Measurements from ENCODE around the gene LRP10.

Gene LRP10

DNA sequence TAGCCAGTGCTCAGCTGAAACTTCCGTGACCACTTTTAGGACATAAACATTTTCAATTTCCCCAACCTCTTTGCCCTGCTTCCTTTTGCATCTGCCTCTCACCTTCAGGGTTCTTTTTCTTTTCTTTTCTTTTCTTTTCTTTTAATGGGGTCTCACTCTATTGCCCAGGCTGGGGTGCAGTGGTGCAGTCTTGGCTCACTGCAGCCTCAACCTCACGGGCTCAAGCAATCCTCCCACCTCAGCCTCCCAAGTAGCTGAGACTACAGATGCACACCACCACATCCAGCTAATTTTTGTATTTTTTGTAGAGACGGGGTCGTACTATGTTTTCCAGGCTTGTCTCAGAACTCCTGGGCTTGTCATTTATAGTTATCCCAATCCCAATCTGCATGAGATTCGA lies 4.7 kb upstream of the LRP10 start:
- no peak for DNase-seq

DNA sequence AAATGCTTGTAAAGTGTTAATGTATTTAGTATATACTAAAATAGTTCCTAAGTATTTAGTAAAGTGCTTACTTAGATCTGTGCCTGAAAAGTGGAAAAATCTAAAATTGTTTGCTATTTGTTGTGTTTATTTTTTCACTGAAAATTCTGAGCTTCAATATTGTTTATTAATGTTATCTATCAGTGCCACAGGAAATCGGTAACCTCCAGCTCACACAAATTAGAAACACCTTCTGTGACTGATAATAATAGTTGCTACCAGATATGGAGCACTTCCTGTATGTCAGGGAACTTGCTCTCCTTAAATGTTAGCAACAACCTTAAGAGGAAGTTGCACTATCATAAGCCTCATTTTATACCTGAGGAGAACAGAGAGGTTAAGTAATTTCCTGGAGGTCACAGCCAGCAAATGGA lies 723 bp upstream of the LRP10 start:
- no peak for DNase-seq

DNA sequence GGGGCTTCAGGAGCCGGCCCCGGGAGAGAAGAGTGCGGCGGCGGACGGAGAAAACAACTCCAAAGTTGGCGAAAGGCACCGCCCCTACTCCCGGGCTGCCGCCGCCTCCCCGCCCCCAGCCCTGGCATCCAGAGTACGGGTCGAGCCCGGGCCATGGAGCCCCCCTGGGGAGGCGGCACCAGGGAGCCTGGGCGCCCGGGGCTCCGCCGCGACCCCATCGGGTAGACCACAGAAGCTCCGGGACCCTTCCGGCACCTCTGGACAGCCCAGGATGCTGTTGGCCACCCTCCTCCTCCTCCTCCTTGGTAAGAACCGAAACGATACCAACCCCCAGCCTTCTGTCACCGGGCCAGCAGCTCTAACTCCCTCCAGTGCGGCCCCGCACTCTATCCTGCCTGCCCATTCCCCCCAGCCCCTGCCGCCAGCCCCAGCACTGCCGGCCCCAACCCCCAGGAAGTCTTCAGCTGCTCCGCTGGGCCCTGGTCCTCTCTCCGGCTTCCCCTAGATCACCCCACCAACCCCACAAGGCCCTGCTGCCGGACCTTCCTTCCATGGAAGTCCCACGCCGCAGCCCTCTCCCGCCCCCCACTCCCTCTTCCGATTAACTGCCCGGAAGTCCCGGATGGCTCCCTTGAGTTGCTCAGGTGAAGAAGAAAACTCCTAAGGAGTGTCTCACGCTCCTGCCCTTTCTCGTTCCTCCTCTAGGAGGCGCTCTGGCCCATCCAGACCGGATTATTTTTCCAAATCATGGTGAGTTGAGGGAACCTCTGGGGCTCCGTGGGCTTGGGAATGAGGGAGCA lies 693 bp downstream of the LRP10 start:
- DNase-seq: peak; percentile 63

DNA sequence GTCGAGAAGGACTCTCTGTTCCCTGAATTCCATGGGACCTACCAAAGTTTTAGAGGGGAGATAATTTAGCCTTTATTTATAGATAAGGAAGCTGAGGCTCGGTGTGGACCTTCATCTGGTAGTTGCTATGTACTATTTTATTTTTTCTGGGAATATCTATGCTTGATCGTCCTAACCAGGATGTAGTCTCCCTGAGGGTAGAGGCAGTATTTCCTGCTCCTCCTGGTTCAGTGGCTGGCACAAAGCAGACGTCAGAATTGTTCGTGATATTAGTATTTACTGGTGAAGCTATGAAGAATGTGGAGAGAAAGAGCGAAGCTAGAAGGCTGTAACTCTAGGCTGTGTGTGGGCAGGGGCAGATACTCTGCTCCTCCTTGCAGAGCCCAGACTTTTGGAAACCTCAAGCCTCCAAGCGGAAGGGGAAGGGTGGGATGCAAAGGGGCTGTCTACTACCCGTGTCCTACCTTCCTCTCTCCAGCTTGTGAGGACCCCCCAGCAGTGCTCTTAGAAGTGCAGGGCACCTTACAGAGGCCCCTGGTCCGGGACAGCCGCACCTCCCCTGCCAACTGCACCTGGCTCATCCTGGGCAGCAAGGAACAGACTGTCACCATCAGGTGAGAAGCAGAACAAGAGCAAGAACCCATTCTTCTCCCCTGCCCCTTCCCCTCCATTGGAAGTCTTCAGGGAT lies 1.4 kb downstream of the LRP10 start:
- no peak for DNase-seq

DNA sequence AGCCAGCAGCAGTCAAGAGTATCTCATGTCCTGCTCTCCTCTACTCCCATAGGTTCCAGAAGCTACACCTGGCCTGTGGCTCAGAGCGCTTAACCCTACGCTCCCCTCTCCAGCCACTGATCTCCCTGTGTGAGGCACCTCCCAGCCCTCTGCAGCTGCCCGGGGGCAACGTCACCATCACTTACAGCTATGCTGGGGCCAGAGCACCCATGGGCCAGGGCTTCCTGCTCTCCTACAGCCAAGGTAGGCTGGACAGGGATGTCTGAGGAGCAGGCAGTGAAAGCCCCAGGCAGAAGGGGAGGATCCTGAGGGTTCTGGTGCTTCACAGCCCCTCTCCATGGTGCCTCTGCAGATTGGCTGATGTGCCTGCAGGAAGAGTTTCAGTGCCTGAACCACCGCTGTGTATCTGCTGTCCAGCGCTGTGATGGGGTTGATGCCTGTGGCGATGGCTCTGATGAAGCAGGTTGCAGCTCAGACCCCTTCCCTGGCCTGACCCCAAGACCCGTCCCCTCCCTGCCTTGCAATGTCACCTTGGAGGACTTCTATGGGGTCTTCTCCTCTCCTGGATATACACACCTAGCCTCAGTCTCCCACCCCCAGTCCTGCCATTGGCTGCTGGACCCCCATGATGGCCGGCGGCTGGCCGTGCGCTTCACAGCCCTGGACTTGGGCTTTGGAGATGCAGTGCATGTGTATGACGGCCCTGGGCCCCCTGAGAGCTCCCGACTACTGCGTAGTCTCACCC lies 3.6 kb downstream of the LRP10 start:
- DNase-seq: no peak

DNA sequence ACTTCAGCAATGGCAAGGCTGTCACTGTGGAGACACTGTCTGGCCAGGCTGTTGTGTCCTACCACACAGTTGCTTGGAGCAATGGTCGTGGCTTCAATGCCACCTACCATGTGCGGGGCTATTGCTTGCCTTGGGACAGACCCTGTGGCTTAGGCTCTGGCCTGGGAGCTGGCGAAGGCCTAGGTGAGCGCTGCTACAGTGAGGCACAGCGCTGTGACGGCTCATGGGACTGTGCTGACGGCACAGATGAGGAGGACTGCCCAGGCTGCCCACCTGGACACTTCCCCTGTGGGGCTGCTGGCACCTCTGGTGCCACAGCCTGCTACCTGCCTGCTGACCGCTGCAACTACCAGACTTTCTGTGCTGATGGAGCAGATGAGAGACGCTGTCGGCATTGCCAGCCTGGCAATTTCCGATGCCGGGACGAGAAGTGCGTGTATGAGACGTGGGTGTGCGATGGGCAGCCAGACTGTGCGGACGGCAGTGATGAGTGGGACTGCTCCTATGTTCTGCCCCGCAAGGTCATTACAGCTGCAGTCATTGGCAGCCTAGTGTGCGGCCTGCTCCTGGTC lies 4.3 kb downstream of the LRP10 start:
- DNase-seq: no peak

DNA sequence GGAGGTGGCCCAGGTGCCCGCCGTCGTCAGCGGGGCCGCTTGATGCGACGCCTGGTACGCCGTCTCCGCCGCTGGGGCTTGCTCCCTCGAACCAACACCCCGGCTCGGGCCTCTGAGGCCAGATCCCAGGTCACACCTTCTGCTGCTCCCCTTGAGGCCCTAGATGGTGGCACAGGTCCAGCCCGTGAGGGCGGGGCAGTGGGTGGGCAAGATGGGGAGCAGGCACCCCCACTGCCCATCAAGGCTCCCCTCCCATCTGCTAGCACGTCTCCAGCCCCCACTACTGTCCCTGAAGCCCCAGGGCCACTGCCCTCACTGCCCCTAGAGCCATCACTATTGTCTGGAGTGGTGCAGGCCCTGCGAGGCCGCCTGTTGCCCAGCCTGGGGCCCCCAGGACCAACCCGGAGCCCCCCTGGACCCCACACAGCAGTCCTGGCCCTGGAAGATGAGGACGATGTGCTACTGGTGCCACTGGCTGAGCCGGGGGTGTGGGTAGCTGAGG lies 5.5 kb downstream of the LRP10 start:
- no peak for DNase-seq

DNA sequence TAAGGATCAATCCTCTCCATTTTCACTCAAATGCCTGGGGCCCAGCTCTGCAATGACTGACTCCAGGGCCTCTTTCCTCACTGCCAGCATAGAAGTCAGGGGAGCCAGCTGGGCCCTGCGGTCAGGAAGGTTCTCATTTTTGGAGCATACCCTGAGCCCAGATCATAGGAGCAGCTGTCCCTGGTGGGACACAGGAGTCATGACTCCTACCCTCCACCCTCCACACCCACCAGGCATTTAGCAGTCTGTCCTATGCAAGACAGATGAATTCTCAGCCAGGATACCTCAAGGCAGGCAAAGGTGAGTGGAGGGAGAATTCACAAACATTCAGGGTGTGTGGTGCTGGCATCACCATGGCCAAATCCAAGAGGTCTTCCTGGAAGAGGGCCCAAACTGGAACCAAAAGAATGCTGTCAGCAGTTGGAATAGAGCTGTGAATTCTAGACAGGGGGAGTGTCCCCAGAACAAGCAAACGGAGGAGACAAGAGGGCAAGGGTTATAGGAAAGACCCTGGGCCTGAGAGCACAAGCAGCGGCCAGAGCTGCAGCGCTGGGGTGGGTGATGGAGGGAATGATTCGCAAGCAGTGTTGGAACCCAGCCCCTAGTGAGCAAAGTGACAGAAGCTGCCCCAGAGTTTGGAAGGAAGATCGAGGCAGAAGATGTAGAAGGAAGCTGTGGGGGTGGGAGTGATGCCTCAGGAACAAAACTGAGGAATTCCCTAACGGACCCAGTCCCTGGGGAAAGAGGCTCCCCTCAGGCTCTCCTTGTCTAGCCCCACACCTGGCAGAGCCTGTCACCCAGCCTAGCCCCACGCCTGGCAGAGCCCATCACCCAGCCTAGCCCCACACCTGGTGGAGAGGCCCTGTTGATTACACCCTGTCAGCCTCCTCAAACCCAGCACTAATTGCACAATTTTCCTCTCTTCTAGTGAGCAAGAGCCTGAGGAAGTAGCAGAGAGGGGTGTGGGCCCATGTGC lies 7.0 kb downstream of the LRP10 start:
- no peak for DNase-seq

DNA sequence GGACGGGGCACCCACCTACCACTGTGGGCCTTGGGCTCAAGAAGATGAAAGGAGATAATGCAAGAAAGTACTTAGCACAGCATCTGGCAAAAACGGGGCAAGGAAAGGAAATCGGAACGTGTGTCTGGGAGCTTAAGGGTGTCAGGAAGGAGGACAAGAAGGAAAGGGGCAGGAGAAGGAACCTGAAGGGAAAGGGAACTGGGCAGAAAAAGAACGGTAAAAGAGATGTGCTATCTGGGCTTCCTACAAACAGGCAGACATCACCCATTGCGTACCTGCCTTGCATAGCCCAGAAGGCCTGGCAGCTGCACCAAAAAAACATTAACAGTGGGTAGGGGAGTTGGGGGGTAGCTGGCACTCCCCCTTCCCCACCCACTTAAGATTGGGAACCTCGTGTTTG lies 10.5 kb downstream of the LRP10 start:
- DNase-seq: no peak

DNA sequence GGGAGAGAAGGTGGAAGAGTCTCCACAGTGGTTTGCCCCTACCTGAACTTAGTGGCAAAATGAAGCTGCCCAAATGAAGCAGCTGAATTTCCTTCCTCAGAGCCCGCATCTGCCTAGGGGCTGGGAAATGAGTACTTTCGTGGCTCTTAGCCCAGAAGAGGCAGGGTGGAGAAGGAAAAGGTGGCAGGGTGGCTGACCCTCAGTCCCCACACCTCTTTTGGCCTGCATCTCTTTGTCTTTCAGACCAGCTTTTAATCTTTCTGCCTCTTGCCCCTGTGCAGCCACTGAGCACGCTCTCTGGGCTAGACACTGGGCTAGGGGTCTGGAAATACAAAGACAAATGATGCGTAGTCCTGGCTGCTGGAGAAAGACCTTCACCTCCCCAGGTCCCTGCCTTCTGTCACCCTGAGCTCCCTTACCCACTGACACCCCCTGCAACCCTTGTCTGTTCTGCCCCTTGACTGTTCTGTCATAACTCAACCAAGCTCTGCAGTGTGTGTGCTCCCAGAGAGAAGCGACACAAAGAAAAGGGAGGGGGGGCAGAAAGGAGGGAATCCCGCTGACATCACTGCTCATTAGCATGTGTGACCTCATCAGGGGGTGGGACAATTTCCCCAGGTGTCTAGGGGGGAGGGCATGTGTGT lies 11.1 kb downstream of the LRP10 start:
- DNase-seq: peak; percentile 33

DNA sequence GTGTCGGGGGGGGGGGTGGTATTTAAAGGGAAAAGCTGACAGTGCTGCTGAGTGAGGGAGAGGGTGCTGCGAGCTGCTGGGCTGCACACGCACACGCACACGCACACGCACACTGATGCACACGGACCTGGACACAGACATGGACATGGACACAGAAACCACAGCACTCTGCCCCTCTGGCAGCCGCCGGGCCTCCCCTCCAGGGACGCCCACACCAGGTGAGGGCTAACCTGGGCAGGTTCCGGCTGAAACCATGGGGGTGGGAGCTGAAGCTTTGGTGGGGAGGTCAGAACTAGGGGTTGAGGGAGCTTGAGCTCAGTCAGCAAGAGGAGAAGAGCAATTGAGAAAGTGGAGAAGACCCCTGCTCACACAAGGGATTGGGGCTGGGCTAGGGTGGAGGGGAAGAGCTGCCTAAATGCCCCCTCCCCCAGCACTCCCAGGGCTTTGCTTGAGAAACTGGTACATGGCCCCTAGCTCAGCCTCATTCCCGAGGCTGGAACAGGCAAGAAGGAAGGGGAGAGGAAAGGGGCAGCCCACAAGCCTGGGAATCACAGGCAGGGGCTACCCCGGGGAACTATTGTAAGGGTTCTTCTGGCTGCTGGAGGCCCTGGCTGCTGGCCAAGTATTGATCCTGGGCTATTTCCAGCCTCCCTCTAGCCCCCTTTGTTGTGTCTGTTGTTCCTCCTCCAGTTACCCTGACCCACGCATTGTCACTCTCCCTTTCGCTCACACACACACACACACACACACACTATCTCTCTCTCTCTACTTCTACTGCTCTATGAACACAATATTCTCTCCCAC lies 11.8 kb downstream of the LRP10 start, which contains the start of gene REM2:
TSS of gene REM2 (plus strand) at position 50 of the 804 bp plus-strand sequence. CDS start at position 116, 66 bp downstream.
- DNase-seq: no peak

DNA sequence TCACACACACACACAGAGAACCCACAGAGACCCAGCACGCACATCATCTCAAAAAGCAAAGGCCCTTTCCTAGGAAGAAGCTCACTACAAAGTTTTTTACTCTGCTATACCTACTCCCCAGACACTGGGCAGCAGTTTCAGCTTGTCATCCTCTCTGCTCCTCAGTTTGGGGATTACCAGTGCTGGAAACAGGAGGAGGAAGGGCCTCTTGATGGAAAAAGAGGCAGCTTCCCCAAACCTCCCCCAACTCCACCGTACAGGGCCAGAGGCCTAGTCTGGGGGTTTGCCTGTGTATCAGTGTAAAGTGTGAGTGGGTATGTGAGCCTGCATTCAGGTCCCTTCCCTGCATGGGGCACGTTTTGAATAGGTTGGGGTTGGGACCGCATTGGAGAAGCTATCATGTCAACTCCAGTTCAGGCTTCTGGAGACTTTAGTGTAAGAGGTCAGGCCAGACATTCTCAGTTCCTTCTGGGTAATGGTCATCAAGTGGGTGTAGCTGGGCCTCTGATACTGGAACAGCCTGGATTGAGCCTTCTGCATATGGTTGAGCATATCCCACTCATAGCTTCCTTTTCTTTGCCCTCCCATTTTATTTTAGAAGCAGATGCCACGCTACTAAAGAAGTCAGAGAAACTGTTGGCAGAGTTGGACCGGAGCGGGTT lies 12.7 kb downstream of the LRP10 start:
- no peak for DNase-seq

DNA sequence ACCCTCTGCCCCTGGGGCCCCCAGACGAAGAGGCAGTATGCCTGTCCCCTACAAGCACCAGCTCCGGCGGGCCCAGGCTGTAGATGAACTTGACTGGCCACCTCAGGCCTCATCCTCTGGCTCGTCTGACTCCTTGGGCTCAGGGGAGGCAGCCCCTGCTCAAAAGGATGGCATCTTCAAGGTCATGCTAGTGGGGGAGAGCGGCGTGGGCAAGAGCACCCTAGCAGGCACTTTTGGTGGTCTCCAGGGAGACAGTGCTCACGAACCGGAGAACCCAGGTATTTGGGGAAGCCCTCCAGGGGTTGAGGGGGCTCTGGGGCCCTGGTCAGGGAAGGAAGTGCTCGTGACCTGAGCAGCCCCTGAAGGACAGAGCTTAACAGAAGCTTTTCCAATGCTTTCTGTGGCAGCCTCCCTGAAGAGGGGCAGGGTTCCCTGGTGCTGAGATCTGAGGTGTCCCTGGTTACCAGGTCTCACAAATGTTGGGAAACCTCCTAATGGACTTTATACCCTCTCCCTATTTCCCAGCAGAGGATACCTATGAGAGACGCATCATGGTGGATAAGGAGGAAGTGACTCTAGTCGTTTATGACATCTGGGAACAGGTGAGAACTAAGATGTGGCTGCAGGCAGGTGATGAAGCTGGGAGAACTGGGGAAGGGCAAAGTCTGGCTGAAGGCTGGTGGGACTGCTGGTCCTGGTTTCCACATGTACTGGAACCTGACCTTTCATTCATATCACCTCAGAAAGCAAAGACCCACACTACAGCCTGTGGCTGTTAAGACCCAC lies 13.4 kb downstream of the LRP10 start:
- DNase-seq: no peak

DNA sequence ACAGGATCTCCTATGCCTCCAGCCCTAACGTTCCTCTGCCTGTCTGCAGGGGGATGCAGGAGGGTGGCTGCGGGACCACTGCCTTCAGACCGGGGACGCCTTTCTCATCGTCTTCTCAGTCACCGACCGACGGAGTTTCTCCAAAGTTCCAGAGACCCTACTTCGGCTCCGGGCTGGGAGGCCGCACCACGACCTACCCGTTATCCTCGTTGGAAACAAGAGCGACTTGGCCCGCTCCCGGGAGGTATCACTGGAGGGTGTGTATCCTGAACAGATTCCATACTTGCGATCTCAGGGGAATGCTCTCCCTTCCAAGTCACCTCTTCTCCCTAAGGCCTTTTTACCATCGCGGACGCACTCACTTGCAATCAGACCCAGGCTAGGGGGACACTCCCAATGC lies 14.4 kb downstream of the LRP10 start:
- no peak for DNase-seq

DNA sequence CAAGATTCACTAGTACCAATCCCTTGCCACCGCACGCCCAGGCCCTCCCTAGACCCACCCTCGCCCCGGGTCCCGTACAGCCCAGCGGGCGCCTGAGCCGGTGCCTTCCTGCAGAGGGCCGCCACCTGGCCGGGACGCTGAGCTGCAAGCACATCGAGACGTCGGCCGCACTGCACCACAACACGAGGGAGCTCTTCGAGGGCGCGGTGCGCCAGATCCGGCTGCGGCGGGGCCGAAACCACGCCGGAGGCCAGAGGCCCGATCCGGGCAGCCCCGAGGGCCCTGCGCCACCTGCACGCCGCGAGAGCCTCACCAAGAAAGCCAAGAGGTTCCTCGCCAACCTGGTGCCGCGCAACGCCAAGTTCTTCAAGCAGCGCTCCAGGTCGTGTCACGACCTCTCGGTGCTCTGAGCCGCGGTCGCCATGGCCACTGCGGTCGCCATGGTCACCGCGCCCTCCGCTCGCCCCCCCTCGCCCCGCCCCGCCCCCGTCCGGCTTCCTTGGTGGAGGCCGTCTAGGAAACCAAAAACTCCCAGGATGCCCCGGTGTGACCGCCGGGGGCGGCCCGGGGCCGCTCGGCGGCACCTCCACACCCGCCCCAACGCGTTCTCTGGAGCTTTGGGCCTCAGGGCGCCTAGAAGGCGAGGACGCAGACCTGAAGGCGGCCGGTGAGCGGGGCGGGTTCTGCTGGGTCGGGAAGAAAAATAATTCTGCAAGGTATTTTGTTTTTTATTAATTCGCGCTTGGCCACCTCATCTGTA lies 15.1 kb downstream of the LRP10 start:
- DNase-seq: peak; percentile 56

DNA sequence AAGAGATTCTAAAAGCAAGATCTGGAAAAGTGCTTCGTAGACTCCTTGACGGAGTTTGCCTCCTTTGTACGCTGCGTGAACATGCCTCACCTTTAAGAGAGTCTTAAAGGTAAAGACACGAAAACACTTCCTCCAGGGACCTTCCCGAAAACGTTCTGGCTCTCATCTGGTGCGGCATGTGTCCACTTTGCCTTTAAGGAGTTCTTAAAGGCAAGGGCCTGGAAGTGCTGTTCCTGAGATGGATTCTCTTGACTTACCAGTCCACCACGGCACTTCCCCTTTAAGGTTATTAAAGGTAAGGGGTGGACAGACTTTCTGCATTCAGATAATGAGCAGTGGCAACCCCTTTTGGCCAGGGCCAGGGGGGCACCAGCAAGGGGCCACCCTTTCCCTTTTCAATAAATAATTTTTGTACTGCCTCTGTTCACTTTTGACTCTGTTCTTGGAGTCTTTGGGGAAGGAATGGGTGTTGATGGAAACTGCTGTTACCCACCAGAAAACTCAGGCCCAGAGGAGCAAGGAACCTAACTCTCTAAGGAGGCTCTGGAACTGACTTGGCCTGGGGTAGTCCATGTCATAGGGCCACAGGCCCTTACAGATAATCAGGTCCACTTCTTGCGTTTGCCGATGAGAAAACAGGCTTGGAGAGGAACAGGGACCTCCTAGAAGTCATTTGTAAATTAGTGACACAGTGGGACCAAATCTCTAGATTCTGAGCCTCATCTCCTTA lies 15.9 kb downstream of the LRP10 start:
- peak; percentile 21 for DNase-seq

DNA sequence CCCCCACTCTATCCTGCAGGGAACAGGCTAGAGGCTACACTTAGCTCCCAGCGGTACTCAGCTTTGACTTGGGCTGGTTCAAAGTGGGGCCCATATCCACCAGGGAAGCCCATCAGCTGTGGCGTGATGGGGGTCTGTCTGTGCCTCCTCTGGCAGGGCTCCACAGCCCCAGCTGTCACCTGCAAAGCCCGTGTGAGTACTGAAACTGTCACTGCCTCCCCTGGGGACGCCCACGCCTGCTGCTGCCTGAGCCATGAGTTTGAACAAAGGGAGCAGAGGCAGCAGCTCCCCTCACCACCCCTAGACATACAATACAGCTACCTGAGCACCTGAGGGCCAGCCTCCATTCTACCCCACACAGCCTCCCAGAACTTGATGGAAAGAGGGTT lies 16.4 kb downstream of the LRP10 start:
- DNase-seq: no peak

All from effector CD4-positive, alpha-beta T cell (primary cell).